Spleen (tissue), 11 donors: Measurements from ENCODE around the gene PLEKHA4. TPM values are rescaled to one million over a fixed set of nuclear protein-coding genes. Genes with fewer than 3 reads are reported as not detected.
A peak's percentile ranks its signal among the peaks of the same experiment; 100 is the strongest.

ENCODE experiments used
- DNase-seq: peaks from one replicate; pipeline ENCODE4 v3.0.0-alpha.2; 2020
- H3K27ac ChIP-seq, 8 donors: fragments of 200-600 bp; sonication (generic) in 7 of 8; 1 replicate in 4 of 8; 2 replicates in 4 of 8; pipeline versions ENCODE4 v1.5.0 to v1.8.0; 2016 to 2021; ENCODE audit warnings: inconsistent platforms in 4 of 8, mild to moderate bottlenecking in 4 of 8, moderate library complexity in 1 of 8
- H3K27me3 ChIP-seq, 7 donors: fragments of 200-600 bp; sonication (generic) in 6 of 7; replicated peaks in 1 of 7; 1 replicate in 4 of 7; 2 replicates in 3 of 7; pipeline versions ENCODE4 v1.5.0 to v1.8.0; 2016 to 2021; ENCODE audit warnings: inconsistent platforms in 3 of 7, mild to moderate bottlenecking in 1 of 7
- H3K36me3 ChIP-seq, 6 donors: fragments of 200-600 bp; sonication (generic) in 5 of 6; 1 replicate in 4 of 6; 2 replicates in 2 of 6; pipeline versions ENCODE4 v1.5.0 to v1.8.0; 2016 to 2021; ENCODE audit warnings: inconsistent platforms in 2 of 6
- H3K4me1 ChIP-seq, 6 donors: fragments of 200-600 bp; sonication (generic) in 5 of 6; 1 replicate in 3 of 6; 2 replicates in 3 of 6; pipeline versions ENCODE4 v1.5.0 to v1.8.0; 2016 to 2021; ENCODE audit warnings: inconsistent platforms in 3 of 6
- H3K4me3 ChIP-seq, 8 donors: fragments of 200-600 bp; sonication (generic) in 7 of 8; 1 replicate in 4 of 8; 2 replicates in 4 of 8; pipeline versions ENCODE4 v1.5.0 to v1.8.0; 2016 to 2021; ENCODE audit warnings: inconsistent platforms in 4 of 8, mild to moderate bottlenecking in 4 of 8, moderate library complexity in 2 of 8
- H3K9me3 ChIP-seq, 8 donors: fragments of 200-600 bp; sonication (generic) in 7 of 8; 1 replicate in 4 of 8; 2 replicates in 4 of 8; pipeline versions ENCODE4 v1.5.0 to v1.8.0; 2016 to 2021; ENCODE audit warnings: inconsistent platforms in 4 of 8
- POLR2A ChIP-seq, 3 donors: fragments of 450-650 bp; IDR thresholded peaks; one replicate each; pipeline ENCODE4 v1.5.1; 2017; ENCODE audit warnings: antibody characterized with exemption in 3 of 3, mild to moderate bottlenecking in 1 of 3
- POLR2AphosphoS5 ChIP-seq, 3 donors: sonication (generic); formaldehyde crosslinking; IDR thresholded peaks; one replicate each; pipeline ENCODE4 v1.5.1; 2017; ENCODE audit warnings: antibody characterized with exemption in 3 of 3
- WGBS, 5 donors: extraction: QIAGEN DNeasy Blood & Tissue Kit in 3 of 5; methylation state at CpG; one replicate each; pipeline versions ENCODE4 v1.1.5 to v1.1.7; 2013 to 2018; 5-methylcytosine and 5-hydroxymethylcytosine counted together
- intact Hi-C: fragments of 100-400 bp; cut with DNase I; formaldehyde crosslinking; loops from one replicate; pipeline ENCODE4 v1.15.0; 2023; ENCODE audit warnings: low total_unique reads
- polyA plus RNA-seq, 3 donors: library from polyadenylated mRNA; stranded (reverse); fragments of 200-250 nt; gene quantifications; one replicate each; pipeline ENCODE4 v1.2.1, GENCODE V29; 2013
- total RNA-seq, 7 donors: library from RNA; depleted of rRNA in 3 of 7; stranded (reverse); fragments of >200 nt in 3 of 7; fragmentation: NEBNext Ultra II Directional in 4 of 7; extraction: Animal tissue kit (Norgen Biotek cat#: 25700) in 4 of 7; gene quantifications; one replicate each; pipeline versions ENCODE4 v1.1.0 to v1.2.1, GENCODE V29; 2016 to 2021
- TF ChIP-seq, protein P1 (sequence below), 11 experiments: fragments of 200-600 bp in 7 of 11; fragments of 450-650 bp in 4 of 11; sonication (generic) in 4 of 11; IDR thresholded peaks in 8 of 11; conservative IDR thresholded peaks in 3 of 11; 1 replicate in 7 of 11; 2 replicates in 4 of 11; pipeline versions ENCODE4 v1.4.0 to v1.8.0; 2016 to 2021; ENCODE audit warnings: antibody characterized with exemption in 11 of 11, inconsistent platforms in 4 of 11, mild to moderate bottlenecking in 1 of 11
- donor health status: healthy with polysubstance abuse.
- donor health status: DM: no; HTN: no; CAD: no; lungs with moderate emphysema.
- donor health status: DM: no; HTN: no; CAD: no.
- donor health status: Bipolar disorder and iron deficiency.
- donor health status: healthy.
- donor health status: DM: no; HTN: no; CAD: no.
- donor health status: DM: yes; HTN: yes; CAD: no.

The PLEKHA4 gene
- total and polyA plus RNA-seq, 10 donors, result 8.6 to 24.2 (median 14.9) TPM

GRCh38 chr19:48837051-48837524 lies 31.3 kb downstream of the PLEKHA4 start:
- peak overlapping the region in 6 of 8 donors; percentile 9 to 68 (median 34) for H3K4me3 ChIP-seq
- peaks cover 4 to 28% (median 21%) of the 10 kb centered on the region in 6 donors for H3K4me1 ChIP-seq
- peak overlapping the region in 5 of 8 donors; percentile 44 to 68 (median 54) for H3K27ac ChIP-seq
- peak; percentile 94 for DNase-seq
- H3K36me3 ChIP-seq, result peaks cover 0 to 10% (median 0%) of the 10 kb centered on the region in 6 donors
- intact Hi-C loops, result loop anchor here (5.0 kb wide), 1 partner anchor 50 kb away; no protein-coding TSS in a partner anchor
- 3 to 31% (median 5%) methylated on average over 21 to 29 of the region's 29 CpGs for WGBS, 5 donors
- TF ChIP-seq POLR2A (IDR thresholded peaks at IDR 0.05) (no peak), POLR2AphosphoS5 (IDR thresholded peaks at IDR 0.05) (peak; percentile 39 to 75 (median 53))
- TF ChIP-seq, protein P1, sequence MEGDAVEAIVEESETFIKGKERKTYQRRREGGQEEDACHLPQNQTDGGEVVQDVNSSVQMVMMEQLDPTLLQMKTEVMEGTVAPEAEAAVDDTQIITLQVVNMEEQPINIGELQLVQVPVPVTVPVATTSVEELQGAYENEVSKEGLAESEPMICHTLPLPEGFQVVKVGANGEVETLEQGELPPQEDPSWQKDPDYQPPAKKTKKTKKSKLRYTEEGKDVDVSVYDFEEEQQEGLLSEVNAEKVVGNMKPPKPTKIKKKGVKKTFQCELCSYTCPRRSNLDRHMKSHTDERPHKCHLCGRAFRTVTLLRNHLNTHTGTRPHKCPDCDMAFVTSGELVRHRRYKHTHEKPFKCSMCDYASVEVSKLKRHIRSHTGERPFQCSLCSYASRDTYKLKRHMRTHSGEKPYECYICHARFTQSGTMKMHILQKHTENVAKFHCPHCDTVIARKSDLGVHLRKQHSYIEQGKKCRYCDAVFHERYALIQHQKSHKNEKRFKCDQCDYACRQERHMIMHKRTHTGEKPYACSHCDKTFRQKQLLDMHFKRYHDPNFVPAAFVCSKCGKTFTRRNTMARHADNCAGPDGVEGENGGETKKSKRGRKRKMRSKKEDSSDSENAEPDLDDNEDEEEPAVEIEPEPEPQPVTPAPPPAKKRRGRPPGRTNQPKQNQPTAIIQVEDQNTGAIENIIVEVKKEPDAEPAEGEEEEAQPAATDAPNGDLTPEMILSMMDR (IDR thresholded peaks at IDR 0.05 in 8 of 11, conservative IDR thresholded peaks at IDR 0.05 in 3 of 11), result no peak
- H3K27me3 ChIP-seq, result peaks cover 0 to 16% (median 0%) of the 10 kb centered on the region in 7 donors
- H3K9me3 ChIP-seq, result no peaks in the 10 kb centered on the region

DNA sequence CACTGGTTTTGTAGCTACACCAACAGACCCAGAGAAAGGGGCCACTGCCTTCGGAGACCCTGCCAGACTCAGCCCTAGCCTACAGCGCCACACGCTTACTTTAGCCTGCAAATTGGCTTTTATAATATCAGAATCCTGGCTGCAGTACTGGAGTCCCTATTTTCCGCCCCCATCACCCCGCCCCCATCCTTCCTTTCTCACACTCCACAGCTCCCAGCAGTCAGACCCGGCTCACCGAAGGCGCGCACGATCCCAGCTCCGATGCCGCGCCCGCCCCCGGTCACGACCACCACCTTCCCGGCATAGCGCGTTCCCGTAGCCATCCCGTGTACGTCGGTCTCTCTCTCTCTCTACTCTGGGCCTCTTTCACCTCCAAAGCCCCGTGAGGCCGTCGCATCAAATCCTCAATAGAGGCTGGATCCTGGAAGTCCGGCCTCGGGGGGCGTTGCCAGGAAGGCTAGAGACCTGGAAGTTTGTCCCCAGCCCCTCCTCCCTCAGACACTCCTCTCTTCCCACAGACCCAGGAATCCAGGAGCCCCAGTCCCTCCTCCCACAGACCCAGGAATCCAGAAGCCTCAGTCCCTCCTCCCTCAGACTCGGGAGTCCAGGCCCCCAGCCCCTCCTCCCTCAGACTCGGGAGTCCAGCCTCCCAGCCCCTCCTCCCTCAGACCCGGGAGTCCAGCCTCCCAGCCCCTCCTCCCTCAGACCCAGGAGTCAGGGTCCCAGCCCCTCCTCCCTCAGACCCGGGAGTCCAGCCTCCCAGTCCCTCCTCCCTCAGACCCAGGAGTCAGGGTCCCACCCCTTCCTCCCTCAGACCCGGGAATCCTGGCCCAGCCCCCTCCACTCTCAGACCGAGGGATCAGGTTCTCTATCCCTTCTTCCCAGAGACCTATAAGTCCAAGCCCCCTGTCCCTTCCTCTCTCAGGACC lies 32.1 kb downstream of the PLEKHA4 start, which contains the start of gene HSD17B14:
HSD17B14 (minus strand) TSS at position 403 of the 929 bp plus-strand sequence; CDS start at position 323, 80 bp downstream.
- Histone ChIP-seq H3K9me3 (no peaks in the 10 kb centered on the region), H3K27ac (peak within 1 kb of the TSS in 6 of 8 donors; percentile 20 to 68 (median 56)), H3K36me3 (peaks cover 0 to 16% (median 0%) of the 10 kb centered on the region in 6 donors), H3K27me3 (peaks cover 0 to 16% (median 0%) of the 10 kb centered on the region in 7 donors), H3K4me3 (peak within 1 kb of the TSS; percentile 9 to 68 (median 33)), H3K4me1 (peaks cover 4 to 28% (median 21%) of the 10 kb centered on the region in 6 donors)
- intact Hi-C loops, result loop anchor here (5.0 kb wide), 1 partner anchor 49 kb away; no protein-coding TSS in a partner anchor
- WGBS, 5 donors, result 4 to 9% (median 6%) methylated on average over 29 to 35 of the region's 35 CpGs
- DNase-seq, result no peak
- no peak for TF ChIP-seq POLR2AphosphoS5 (IDR thresholded peaks at IDR 0.05)
- no peak for TF ChIP-seq POLR2A (IDR thresholded peaks at IDR 0.05)
- TF ChIP-seq, protein P1 (IDR thresholded peaks at IDR 0.05 in 8 of 11, conservative IDR thresholded peaks at IDR 0.05 in 3 of 11), result peak in 7 of 11 experiments; percentile 5 to 59 (median 10)

DNA sequence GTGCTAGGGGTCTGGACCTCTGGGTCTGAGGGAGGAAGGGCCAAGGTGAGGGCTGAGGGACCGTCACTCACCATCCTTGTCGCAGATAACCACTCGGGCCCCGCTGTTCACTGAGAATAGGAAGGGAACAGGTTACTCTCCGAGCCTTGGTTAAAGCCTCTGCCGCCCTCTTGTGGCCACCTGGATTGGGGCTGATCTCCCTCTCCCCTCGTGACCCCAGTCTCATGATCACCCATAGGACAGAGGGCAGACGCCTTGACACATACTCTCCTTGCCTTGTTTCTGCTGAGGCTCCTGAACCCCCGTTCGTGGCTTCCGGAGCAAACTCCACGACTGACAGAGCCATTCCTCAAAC lies 32.7 kb downstream of the PLEKHA4 start:
- WGBS, 5 donors, result 1 to 8% (median 6%) methylated on average over 9 to 12 of the region's 12 CpGs
- Histone ChIP-seq H3K4me1 (peaks cover 4 to 28% (median 21%) of the 10 kb centered on the region in 6 donors), H3K4me3 (peak overlapping the region in 7 of 8 donors; percentile 1 to 68 (median 35)), H3K27me3 (peaks cover 0 to 16% (median 0%) of the 10 kb centered on the region in 7 donors), H3K9me3 (no peaks in the 10 kb centered on the region), H3K36me3 (peaks cover 0 to 21% (median 0%) of the 10 kb centered on the region in 6 donors), H3K27ac (peak overlapping the region in 6 of 8 donors; percentile 20 to 68 (median 56))
- peak; percentile 96 for DNase-seq
- TF ChIP-seq, protein P1 (IDR thresholded peaks at IDR 0.05 in 8 of 11, conservative IDR thresholded peaks at IDR 0.05 in 3 of 11), result peak; percentile 85 to 96 (median 93)
- TF ChIP-seq POLR2AphosphoS5 (IDR thresholded peaks at IDR 0.05) (peak in 2 of 3 donors; percentile 64 to 80), POLR2A (IDR thresholded peaks at IDR 0.05) (no peak)
- intact Hi-C loops, result loop anchor here (5.0 kb wide), 1 partner anchor 48 kb away; no protein-coding TSS in a partner anchor
